Endothelial cell of umbilical vein (primary cell): Measurements from ENCODE around the gene PEX19. TPM values are rescaled to one million over a fixed set of nuclear protein-coding genes. Genes with fewer than 3 reads are reported as not detected.

Source experiments
- BruUV-seq: library from RNA; stranded (reverse); fragments of 400-500 nt; replicated peaks from 2 replicates; lab custom pipeline; 2021; lab: Mats Ljungman, UMichigan
- CTCF ChIA-PET: fragments of 300-600, 350-600 bp; sonication (Branson Sonifier 250); formaldehyde crosslinking; loops from one replicate; lab custom pipeline; 2021; ENCODE audit warnings: antibody characterized with exemption, inconsistent platforms; lab: Charles Lee
- POLR2A ChIA-PET: fragments of 300-600, 350-600 bp; sonication (Branson Sonifier 250); formaldehyde crosslinking; loops from one replicate; lab custom pipeline; 2021; ENCODE audit warnings: antibody characterized with exemption, inconsistent platforms; lab: Charles Lee
- DNase-seq: peaks from one replicate; pipeline ENCODE4 v3.0.0-alpha.2; 2011; ENCODE audit warnings: low read depth, low spot score
- FAIRE-seq: peaks from 2 replicates; lab custom pipeline; 2011; peaks lifted over from hg19 to GRCh38; lab: Jason Lieb, UNC
- H2AFZ ChIP-seq: 2 replicates; pipeline ENCODE4 v1.6.0; 2012; ENCODE audit warnings: low read depth, low read length, control low read depth, inconsistent platforms
- H3K27ac ChIP-seq: 2 replicates; pipeline ENCODE4 v1.5.1; 2011; ENCODE audit warnings: low read depth, mild to moderate bottlenecking, control low read depth, low read length, moderate library complexity; ENCODE audit not compliant: insufficient read depth
- H3K27me3 ChIP-seq, 2 experiments: 2 replicates each; pipeline versions ENCODE4 v1.6.0 to v1.6.1; 2011; ENCODE audit warnings: low read length in 2 of 2, mixed read lengths in 1 of 2; ENCODE audit not compliant: control insufficient read depth in 2 of 2, insufficient read depth in 2 of 2
- H3K36me3 ChIP-seq, 2 experiments: 2 replicates in 1 of 2; 3 replicates in 1 of 2; pipeline ENCODE4 v1.5.1; 2011; ENCODE audit warnings: low read length in 2 of 2, mild to moderate bottlenecking in 1 of 2, moderate library complexity in 1 of 2; ENCODE audit not compliant: control insufficient read depth in 2 of 2, insufficient read depth in 2 of 2; ENCODE audit errors: extremely low read depth in 1 of 2
- H3K4me1 ChIP-seq: 3 replicates; pipeline ENCODE4 v1.5.1; 2011; ENCODE audit warnings: mild to moderate bottlenecking, low read length; ENCODE audit not compliant: control insufficient read depth, insufficient read depth; ENCODE audit errors: extremely low read depth
- H3K4me2 ChIP-seq: 2 replicates; pipeline ENCODE4 v1.6.1; 2011; ENCODE audit warnings: low read length, control low read depth, mixed read lengths; ENCODE audit not compliant: insufficient read depth
- H3K4me3 ChIP-seq, 3 experiments: fragments of 200-600 bp in 1 of 3; sonication (generic), shearing (Covaris generic) in 1 of 3; replicated peaks in 1 of 3; 2 replicates each; pipeline ENCODE4 v1.5.1; 2011 to 2016; ENCODE audit warnings: control low read depth in 3 of 3, low read length in 3 of 3, mild to moderate bottlenecking in 2 of 3, inconsistent platforms in 1 of 3, low read depth in 1 of 3, moderate library complexity in 1 of 3; ENCODE audit not compliant: insufficient read depth in 1 of 3
- H3K79me2 ChIP-seq: 2 replicates; pipeline ENCODE4 v1.6.0; 2012; ENCODE audit warnings: low read length, inconsistent platforms; ENCODE audit not compliant: control insufficient read depth, insufficient read depth
- H3K9ac ChIP-seq: replicated peaks from 2 replicates; pipeline ENCODE3; 2011; ENCODE audit warnings: low read length, control low read depth; ENCODE audit not compliant: insufficient read depth; ENCODE audit errors: extremely low read depth
- H3K9me1 ChIP-seq: replicated peaks from 3 replicates; pipeline ENCODE4 v1.6.0; 2011; ENCODE audit warnings: mild to moderate bottlenecking, low read length; ENCODE audit not compliant: control insufficient read depth, insufficient read depth; ENCODE audit errors: extremely low read depth
- H3K9me3 ChIP-seq: replicated peaks from 2 replicates; pipeline ENCODE4 v1.5.1; 2012; ENCODE audit warnings: low read length, inconsistent platforms; ENCODE audit not compliant: control insufficient read depth, insufficient read depth
- H4K20me1 ChIP-seq: replicated peaks from 2 replicates; pipeline ENCODE3; 2011; ENCODE audit warnings: mild to moderate bottlenecking, low read length; ENCODE audit not compliant: control insufficient read depth, insufficient read depth; ENCODE audit errors: extremely low read depth
- EZH2 ChIP-seq: IDR thresholded peaks from 2 replicates; pipeline ENCODE4 v1.6.1; 2012; ENCODE audit warnings: borderline replicate concordance, low read depth, mild to moderate bottlenecking, moderate library complexity, low read length, inconsistent platforms; ENCODE audit not compliant: severe bottlenecking
- FOS ChIP-seq: IDR thresholded peaks from 2 replicates; pipeline ENCODE4 v1.6.1; 2011; ENCODE audit warnings: mild to moderate bottlenecking, low read length, moderate library complexity, borderline replicate concordance; ENCODE audit not compliant: insufficient read depth
- GATA2 ChIP-seq: IDR thresholded peaks from 2 replicates; pipeline ENCODE4 v1.7.0; 2011; ENCODE audit warnings: low read depth, mild to moderate bottlenecking, moderate library complexity, mixed read lengths, low read length; ENCODE audit not compliant: insufficient read length, insufficient read depth
- JUN ChIP-seq: IDR thresholded peaks from 2 replicates; pipeline ENCODE4 v1.6.1; 2011; ENCODE audit warnings: borderline replicate concordance, low read depth; ENCODE audit not compliant: insufficient read length, insufficient read depth
- MYC ChIP-seq: IDR thresholded peaks from one replicate; pipeline ENCODE4 v1.6.1; 2011; ENCODE audit warnings: mild to moderate bottlenecking, low read depth, low read length
- POLR2A ChIP-seq: IDR thresholded peaks from 2 replicates; pipeline ENCODE4 v1.6.1; 2012; ENCODE audit warnings: low read depth, mild to moderate bottlenecking, control low read depth, low read length
- POLR2AphosphoS5 ChIP-seq: IDR thresholded peaks from 2 replicates; pipeline ENCODE4 v1.6.1; 2012; ENCODE audit warnings: low read depth, mild to moderate bottlenecking, control low read depth, low read length, moderate library complexity; ENCODE audit not compliant: insufficient read depth
- dilution Hi-C: fragments of 300-500 bp; cut with MboI; formaldehyde crosslinking; loops from one replicate; pipeline ENCODE4 v1.15.0; 2019; ENCODE audit warnings: low sequenced_read_pairs; ENCODE audit not compliant: extremely low pct_ligation_motif_present
- intact Hi-C: fragments of 100-400 bp; cut with micrococcal nuclease; formaldehyde crosslinking; loops from one replicate; pipeline ENCODE4 v1.10.0; 2022
- polyA plus RNA-seq, 4 experiments: library from polyadenylated mRNA; depleted of rRNA in 3 of 4; stranded (reverse) in 3 of 4; unstranded in 1 of 4; fragments of >200 nt; gene quantifications; 2 replicates each; pipeline versions ENCODE4 v1.2.1 to v1.2.3, GENCODE V29; 2011 to 2012; ENCODE audit warnings: missing spikeins in 1 of 4
- total RNA-seq: library from RNA; stranded (reverse); gene quantifications from 2 replicates; pipeline ENCODE4 v1.2.3, GENCODE V29; 2021
- TF ChIP-seq, protein P1 (sequence below), 2 donors: IDR thresholded peaks; 1 replicate in 1 of 2; 2 replicates in 1 of 2; pipeline ENCODE4 v1.5.1; 2011; ENCODE audit warnings: low read length in 2 of 2, mild to moderate bottlenecking in 2 of 2, moderate library complexity in 2 of 2, control low read depth in 1 of 2, inconsistent platforms in 1 of 2, low read depth in 1 of 2; ENCODE audit not compliant: insufficient read depth in 1 of 2; ENCODE audit errors: extremely low read depth in 1 of 2
- TF ChIP-seq, protein P2 (sequence below): IDR thresholded peaks from 2 replicates; pipeline ENCODE4 v1.6.1; 2011; ENCODE audit not compliant: insufficient read depth, insufficient read length

PEX19 gene
- total and polyA plus RNA-seq, 2 donors (not counting 3 experiments of a cell fraction or from before 2014, with no cell fraction given) = 24.4 to 38.4 TPM

DNA sequence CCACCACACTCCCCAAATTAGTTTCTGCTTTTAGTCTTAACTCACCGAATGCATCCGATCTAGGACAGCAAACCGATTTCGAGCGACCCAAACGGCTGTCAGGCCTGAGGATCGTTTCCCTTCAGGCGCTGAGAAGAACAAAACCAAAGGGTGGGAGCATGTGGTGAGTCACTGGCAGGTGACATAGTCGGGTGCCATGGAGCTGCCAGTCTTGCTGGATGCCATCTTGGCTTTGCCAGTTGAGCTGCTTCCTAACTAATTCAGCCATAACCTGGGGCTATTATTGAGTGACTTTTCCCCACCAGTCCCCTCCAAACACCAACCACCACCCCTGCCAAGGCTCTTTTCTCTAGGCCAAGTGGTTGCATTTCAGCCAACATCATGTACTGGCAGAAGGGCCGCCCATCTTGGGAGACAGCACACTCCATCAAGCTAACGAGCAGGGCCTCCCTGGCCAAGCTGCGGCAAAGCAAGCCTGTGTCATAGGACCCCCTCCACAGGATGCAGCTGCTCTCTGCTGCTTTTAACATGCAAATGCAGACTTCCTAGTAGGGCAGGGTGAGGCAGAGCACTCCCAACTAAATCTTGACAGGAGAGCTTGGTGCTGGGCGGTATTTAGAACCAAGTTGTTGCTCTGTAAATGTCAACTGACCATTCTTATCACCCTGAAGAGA, 22.3 kb upstream of the PEX19 start:
- H3K4me3 ChIP-seq = no peak overlapping the region
- H3K9ac ChIP-seq = no peak overlapping the region
- no peak for TF ChIP-seq JUN
- no peak for TF ChIP-seq FOS
- TF ChIP-seq, protein P1, sequence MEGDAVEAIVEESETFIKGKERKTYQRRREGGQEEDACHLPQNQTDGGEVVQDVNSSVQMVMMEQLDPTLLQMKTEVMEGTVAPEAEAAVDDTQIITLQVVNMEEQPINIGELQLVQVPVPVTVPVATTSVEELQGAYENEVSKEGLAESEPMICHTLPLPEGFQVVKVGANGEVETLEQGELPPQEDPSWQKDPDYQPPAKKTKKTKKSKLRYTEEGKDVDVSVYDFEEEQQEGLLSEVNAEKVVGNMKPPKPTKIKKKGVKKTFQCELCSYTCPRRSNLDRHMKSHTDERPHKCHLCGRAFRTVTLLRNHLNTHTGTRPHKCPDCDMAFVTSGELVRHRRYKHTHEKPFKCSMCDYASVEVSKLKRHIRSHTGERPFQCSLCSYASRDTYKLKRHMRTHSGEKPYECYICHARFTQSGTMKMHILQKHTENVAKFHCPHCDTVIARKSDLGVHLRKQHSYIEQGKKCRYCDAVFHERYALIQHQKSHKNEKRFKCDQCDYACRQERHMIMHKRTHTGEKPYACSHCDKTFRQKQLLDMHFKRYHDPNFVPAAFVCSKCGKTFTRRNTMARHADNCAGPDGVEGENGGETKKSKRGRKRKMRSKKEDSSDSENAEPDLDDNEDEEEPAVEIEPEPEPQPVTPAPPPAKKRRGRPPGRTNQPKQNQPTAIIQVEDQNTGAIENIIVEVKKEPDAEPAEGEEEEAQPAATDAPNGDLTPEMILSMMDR (IDR thresholded peaks at IDR 0.05; ENCODE audit: extremely low read depth in 1 of 2, insufficient read depth in 1 of 2, low read depth in 1 of 2, low read length in 2 of 2) = no peak
- TF ChIP-seq POLR2A = no peak
- no peak for TF ChIP-seq GATA2
- TF ChIP-seq MYC = no peak
- TF ChIP-seq POLR2AphosphoS5 = no peak
- no peak for TF ChIP-seq EZH2
- TF ChIP-seq, protein P2, sequence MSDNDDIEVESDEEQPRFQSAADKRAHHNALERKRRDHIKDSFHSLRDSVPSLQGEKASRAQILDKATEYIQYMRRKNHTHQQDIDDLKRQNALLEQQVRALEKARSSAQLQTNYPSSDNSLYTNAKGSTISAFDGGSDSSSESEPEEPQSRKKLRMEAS = no peak
- no peaks in the 10 kb centered on the region for H3K4me1 ChIP-seq
- no peaks in the 10 kb centered on the region for H3K9me3 ChIP-seq
- H3K4me2 ChIP-seq = no peak overlapping the region
- ChIA-PET CTCF (interaction anchor here (1.3 to 2.6 kb wide), 2 partner anchors 15 to 21 kb away, joined by 3 to 13 read pairs; no protein-coding TSS in a partner anchor), POLR2A (no interaction called here)
- no peak overlapping the region for H3K27ac ChIP-seq
- no peaks in the 10 kb centered on the region for H3K9me1 ChIP-seq
- no peaks in the 10 kb centered on the region for H3K27me3 ChIP-seq
- no peak for DNase-seq
- dilution Hi-C loops = no loop called here
- intact Hi-C loops = loop anchor here (5.0 kb wide), 1 partner anchor 35 kb away; the partner anchor contains the start of genes COPA and NCSTN
- H2AFZ ChIP-seq = no peak overlapping the region
- BruUV-seq = no TSS peak
- no peak for FAIRE-seq
- no peaks in the 10 kb centered on the region for H3K79me2 ChIP-seq
- H3K36me3 ChIP-seq = peaks cover 39 to 43% of the 10 kb centered on the region in 2 experiments
- H4K20me1 ChIP-seq = no peaks in the 10 kb centered on the region
